Muscle of leg (tissue), 11 donors: ENCODE measurements around the gene APP. TPM values are rescaled to one million over a fixed set of nuclear protein-coding genes. Genes with fewer than 3 reads are reported as not detected.

Source experiments
- DNase-seq: peaks from one replicate; pipeline ENCODE4 v3.0.0; 2013
- H3K27ac ChIP-seq: one replicate; pipeline ENCODE4 v1.5.1; 2013; ENCODE audit warnings: mild to moderate bottlenecking, low read length, control low read depth
- H3K27me3 ChIP-seq: one replicate; pipeline ENCODE4 v1.6.1; 2013; ENCODE audit warnings: low read length; ENCODE audit not compliant: control insufficient read depth, insufficient read depth
- H3K36me3 ChIP-seq: one replicate; pipeline ENCODE4 v1.6.1; 2013; ENCODE audit warnings: low read length; ENCODE audit not compliant: control insufficient read depth, insufficient read depth
- H3K4me1 ChIP-seq: one replicate; pipeline ENCODE4 v1.6.1; 2013; ENCODE audit warnings: low read length; ENCODE audit not compliant: control insufficient read depth, insufficient read depth
- H3K4me3 ChIP-seq: one replicate; pipeline ENCODE4 v1.5.1; 2013; ENCODE audit warnings: low read length, control low read depth
- H3K9me3 ChIP-seq: replicated peaks from 2 replicates; pipeline ENCODE4 v1.6.1; 2013; ENCODE audit warnings: low read depth, low read length; ENCODE audit not compliant: control insufficient read depth
- WGBS: methylation state at CpG from one replicate; pipeline ENCODE4 v1.1.5; 2013; ENCODE audit warnings: missing lambda C conversion rate; ENCODE audit not compliant: insufficient coverage; 5-methylcytosine and 5-hydroxymethylcytosine counted together
- polyA plus RNA-seq, 8 donors: library from polyadenylated mRNA; unstranded; fragments of 120-200 nt; gene quantifications; one replicate each; pipeline versions ENCODE4 v1.2.1 to v1.2.3, GENCODE V29; 2013; ENCODE audit warnings: inconsistent platforms in 1 of 8, low replicate concordance in 1 of 8; ENCODE audit not compliant: insufficient read length in 8 of 8, insufficient read depth in 1 of 8
- total RNA-seq: library from RNA; stranded (reverse); fragments of 120-200 nt; gene quantifications from one replicate; pipeline ENCODE4 v1.2.4, GENCODE V29; 2013

The APP gene
- total and polyA plus RNA-seq, 9 donors, result 154 to 476 (median 322) TPM

- Histone ChIP-seq H3K4me1 (no peaks in the 10 kb centered on the region), H3K4me3 (no peak overlapping the region), H3K9me3 (no peaks in the 10 kb centered on the region), H3K36me3 (no peaks in the 10 kb centered on the region), H3K27ac (no peak overlapping the region), H3K27me3 (no peaks in the 10 kb centered on the region)
- DNase-seq, result no peak
- 14% methylated on average over 1 of the region's 6 CpGs for WGBS
These were observed 313.1 kb downstream of the APP start for GRCh38 chr21:25857308-25858074.

- Histone ChIP-seq H3K27ac (no peak overlapping the region), H3K4me1 (no peaks in the 10 kb centered on the region), H3K4me3 (no peak overlapping the region), H3K27me3 (no peaks in the 10 kb centered on the region), H3K9me3 (no peaks in the 10 kb centered on the region), H3K36me3 (no peaks in the 10 kb centered on the region)
- peak; percentile 13 for DNase-seq
- 73% methylated on average over 5 of the region's 5 CpGs for WGBS
These were observed 315.0 kb downstream of the APP start for GRCh38 chr21:25855576-25855975.

- Histone ChIP-seq H3K27me3 (no peaks in the 10 kb centered on the region), H3K9me3 (peaks cover 2% of the 10 kb centered on the region), H3K36me3 (no peaks in the 10 kb centered on the region), H3K27ac (no peak overlapping the region), H3K4me1 (no peaks in the 10 kb centered on the region), H3K4me3 (no peak overlapping the region)
- no CpG with 5 or more reads among the region's 1 CpG for WGBS
- peak; percentile 14 for DNase-seq
These were observed 320.3 kb downstream of the APP start for GRCh38 chr21:25850126-25850842.

GRCh38 chr21:25848309-25848708 is 322.3 kb downstream of the APP start:
- Histone ChIP-seq H3K36me3 (no peaks in the 10 kb centered on the region), H3K9me3 (peaks cover 2% of the 10 kb centered on the region), H3K27ac (no peak overlapping the region), H3K4me1 (no peaks in the 10 kb centered on the region), H3K4me3 (no peak overlapping the region), H3K27me3 (no peaks in the 10 kb centered on the region)
- 63% methylated on average over 1 of the region's 2 CpGs for WGBS
- no peak for DNase-seq

GRCh38 chr21:25845729-25846256 is 324.8 kb downstream of the APP start:
- H3K27me3 ChIP-seq, result no peaks in the 10 kb centered on the region
- H3K9me3 ChIP-seq, result peaks cover 2% of the 10 kb centered on the region
- no peak overlapping the region for H3K4me3 ChIP-seq
- DNase-seq, result no peak
- no peaks in the 10 kb centered on the region for H3K4me1 ChIP-seq
- no peak overlapping the region for H3K27ac ChIP-seq
- no CpG with 5 or more reads among the region's 5 CpGs for WGBS
- no peaks in the 10 kb centered on the region for H3K36me3 ChIP-seq

GRCh38 chr21:25842925-25843324 is 327.6 kb downstream of the APP start:
- no peak overlapping the region for H3K4me3 ChIP-seq
- 17% methylated on average over 1 of the region's 3 CpGs for WGBS
- no peaks in the 10 kb centered on the region for H3K9me3 ChIP-seq
- no peaks in the 10 kb centered on the region for H3K27me3 ChIP-seq
- H3K27ac ChIP-seq, result no peak overlapping the region
- no peaks in the 10 kb centered on the region for H3K4me1 ChIP-seq
- no peak for DNase-seq
- H3K36me3 ChIP-seq, result no peaks in the 10 kb centered on the region

- WGBS, result no CpG with 5 or more reads among the region's 4 CpGs
- DNase-seq, result no peak
- no peak overlapping the region for H3K27ac ChIP-seq
- H3K27me3 ChIP-seq, result no peaks in the 10 kb centered on the region
- no peak overlapping the region for H3K4me3 ChIP-seq
- H3K9me3 ChIP-seq, result no peaks in the 10 kb centered on the region
- H3K4me1 ChIP-seq, result no peaks in the 10 kb centered on the region
- H3K36me3 ChIP-seq, result no peaks in the 10 kb centered on the region
These were observed 331.8 kb downstream of the APP start for GRCh38 chr21:25838809-25839208.

GRCh38 chr21:25837533-25838265 is 332.9 kb downstream of the APP start:
- no peaks in the 10 kb centered on the region for H3K36me3 ChIP-seq
- 22% methylated on average over 1 of the region's 4 CpGs for WGBS
- no peaks in the 10 kb centered on the region for H3K27me3 ChIP-seq
- H3K4me1 ChIP-seq, result no peaks in the 10 kb centered on the region
- no peak overlapping the region for H3K27ac ChIP-seq
- H3K9me3 ChIP-seq, result peaks cover 6% of the 10 kb centered on the region
- no peak overlapping the region for H3K4me3 ChIP-seq
- DNase-seq, result peak; percentile 23

- Histone ChIP-seq H3K27ac (no peak overlapping the region), H3K36me3 (no peaks in the 10 kb centered on the region), H3K4me3 (no peak overlapping the region), H3K9me3 (peaks cover 6% of the 10 kb centered on the region), H3K4me1 (no peaks in the 10 kb centered on the region), H3K27me3 (no peaks in the 10 kb centered on the region)
- DNase-seq, result no peak
- no CpG with 5 or more reads among the region's 2 CpGs for WGBS
These were observed 334.2 kb downstream of the APP start for GRCh38 chr21:25836396-25836795.

- no peak for DNase-seq
- Histone ChIP-seq H3K27me3 (no peaks in the 10 kb centered on the region), H3K36me3 (no peaks in the 10 kb centered on the region), H3K4me3 (no peak overlapping the region), H3K9me3 (peaks cover 6% of the 10 kb centered on the region), H3K27ac (no peak overlapping the region), H3K4me1 (no peaks in the 10 kb centered on the region)
- no CpG with 5 or more reads among the region's 3 CpGs for WGBS
These were observed 336.2 kb downstream of the APP start for GRCh38 chr21:25834381-25834780.
